Endodermal cell (in vitro differentiated cells): ENCODE results near the gene AGAP3. TPM values are rescaled to one million over a fixed set of nuclear protein-coding genes. Genes with fewer than 3 reads are reported as not detected.

Source experiments
- DNase-seq: peaks from one replicate; pipeline ENCODE4 v3.0.0-alpha.2; 2017
- H3K27ac ChIP-seq: 2 replicates; pipeline ENCODE4 v1.5.1; 2013; ENCODE audit warnings: mild to moderate bottlenecking, low read depth, low read length, moderate library complexity
- H3K27me3 ChIP-seq: 2 replicates; pipeline ENCODE4 v1.6.1; 2013; ENCODE audit warnings: mild to moderate bottlenecking, low read length, moderate library complexity; ENCODE audit not compliant: insufficient read depth, control insufficient read depth, poor library complexity, severe bottlenecking
- H3K36me3 ChIP-seq: 2 replicates; pipeline ENCODE4 v1.7.0; 2013; ENCODE audit warnings: mild to moderate bottlenecking, low read length, moderate library complexity; ENCODE audit not compliant: control insufficient read depth, insufficient read depth
- H3K4me1 ChIP-seq: one replicate; pipeline ENCODE4 v1.7.0; 2013; ENCODE audit warnings: low read length; ENCODE audit not compliant: control insufficient read depth, insufficient read depth
- H3K4me3 ChIP-seq: 2 replicates; pipeline ENCODE4 v1.5.1; 2013; ENCODE audit warnings: mild to moderate bottlenecking, low read length, moderate library complexity
- H3K9ac ChIP-seq: 2 replicates; pipeline ENCODE4 v1.6.1; 2013; ENCODE audit warnings: mild to moderate bottlenecking, low read length, moderate library complexity; ENCODE audit not compliant: poor library complexity, severe bottlenecking; ENCODE audit errors: extremely low read depth
- H3K9me3 ChIP-seq: 2 replicates; pipeline ENCODE4 v1.6.1; 2013; ENCODE audit warnings: mild to moderate bottlenecking, low read length, moderate library complexity; ENCODE audit not compliant: control insufficient read depth
- H3K27ac Mint-ChIP-seq: 2 replicates; pipeline ENCODE4 v1.8.0; 2020; ENCODE audit warnings: mixed read lengths
- H3K27me3 Mint-ChIP-seq: 2 replicates; pipeline ENCODE4 v1.8.0; 2021; ENCODE audit warnings: mild to moderate bottlenecking, mixed read lengths; ENCODE audit not compliant: insufficient read depth
- H3K36me3 Mint-ChIP-seq: 2 replicates; pipeline ENCODE4 v1.8.0; 2020; ENCODE audit warnings: low read depth, mixed read lengths
- H3K4me1 Mint-ChIP-seq: 2 replicates; pipeline ENCODE4 v1.8.0; 2020; ENCODE audit warnings: mixed read lengths
- H3K4me3 Mint-ChIP-seq: 2 replicates; pipeline ENCODE4 v1.8.0; 2020; ENCODE audit warnings: mild to moderate bottlenecking, moderate library complexity, mixed read lengths
- H3K9me3 Mint-ChIP-seq: 2 replicates; pipeline ENCODE4 v1.8.0; 2020; ENCODE audit warnings: mild to moderate bottlenecking, mixed read lengths
- WGBS, 2 experiments: methylation state at CpG; one replicate each; pipeline versions ENCODE4 v1.1.5 to v1.1.7; 2013; ENCODE audit warnings: missing lambda C conversion rate in 2 of 2, mixed read lengths in 1 of 2; ENCODE audit not compliant: insufficient coverage in 1 of 2, insufficient read length in 1 of 2; 5-methylcytosine and 5-hydroxymethylcytosine counted together
- total RNA-seq, 2 donors: library from RNA; stranded (reverse); fragmentation: NEBNext Ultra II Directional in 1 of 2; extraction: Animal tissue kit (Norgen Biotek cat#: 25700) in 1 of 2; gene quantifications; 2 replicates in 1 of 2; 3 replicates in 1 of 2; pipeline ENCODE4 v1.2.1, GENCODE V29; 2021
- TF ChIP-seq, protein P1 (sequence below): fragments of 200-600 bp; sonication (generic); conservative IDR thresholded peaks from 2 replicates; pipeline ENCODE4 v1.5.0; 2021; ENCODE audit warnings: antibody characterized with exemption, mild to moderate bottlenecking

Gene AGAP3
- total RNA-seq, 2 donors from 2014 or later: 113 to 116 TPM

DNA sequence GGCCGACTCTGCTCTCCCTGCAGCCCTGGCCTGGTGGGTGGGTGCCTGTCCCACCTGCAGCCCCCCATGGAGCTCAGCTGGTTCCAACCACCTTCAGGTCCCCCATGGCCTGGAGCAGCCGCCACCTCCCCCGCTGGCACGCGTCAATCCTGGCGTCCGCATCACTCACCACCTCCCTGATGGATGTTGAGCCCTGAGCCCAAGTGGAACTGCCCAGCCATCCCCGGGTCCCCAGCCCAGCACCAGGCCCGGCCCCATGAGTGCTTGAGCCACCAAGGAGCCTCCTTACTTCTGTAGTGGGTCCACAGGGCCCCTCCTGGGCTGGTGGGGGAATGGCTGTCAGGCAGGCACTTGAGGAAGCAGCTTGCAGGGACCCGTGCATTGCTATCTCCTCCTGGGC is 14.6 kb downstream of the AGAP3 start:
- TF ChIP-seq, protein P1, sequence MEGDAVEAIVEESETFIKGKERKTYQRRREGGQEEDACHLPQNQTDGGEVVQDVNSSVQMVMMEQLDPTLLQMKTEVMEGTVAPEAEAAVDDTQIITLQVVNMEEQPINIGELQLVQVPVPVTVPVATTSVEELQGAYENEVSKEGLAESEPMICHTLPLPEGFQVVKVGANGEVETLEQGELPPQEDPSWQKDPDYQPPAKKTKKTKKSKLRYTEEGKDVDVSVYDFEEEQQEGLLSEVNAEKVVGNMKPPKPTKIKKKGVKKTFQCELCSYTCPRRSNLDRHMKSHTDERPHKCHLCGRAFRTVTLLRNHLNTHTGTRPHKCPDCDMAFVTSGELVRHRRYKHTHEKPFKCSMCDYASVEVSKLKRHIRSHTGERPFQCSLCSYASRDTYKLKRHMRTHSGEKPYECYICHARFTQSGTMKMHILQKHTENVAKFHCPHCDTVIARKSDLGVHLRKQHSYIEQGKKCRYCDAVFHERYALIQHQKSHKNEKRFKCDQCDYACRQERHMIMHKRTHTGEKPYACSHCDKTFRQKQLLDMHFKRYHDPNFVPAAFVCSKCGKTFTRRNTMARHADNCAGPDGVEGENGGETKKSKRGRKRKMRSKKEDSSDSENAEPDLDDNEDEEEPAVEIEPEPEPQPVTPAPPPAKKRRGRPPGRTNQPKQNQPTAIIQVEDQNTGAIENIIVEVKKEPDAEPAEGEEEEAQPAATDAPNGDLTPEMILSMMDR: no peak
- H3K4me3 Mint-ChIP-seq: no peak overlapping the region

DNA sequence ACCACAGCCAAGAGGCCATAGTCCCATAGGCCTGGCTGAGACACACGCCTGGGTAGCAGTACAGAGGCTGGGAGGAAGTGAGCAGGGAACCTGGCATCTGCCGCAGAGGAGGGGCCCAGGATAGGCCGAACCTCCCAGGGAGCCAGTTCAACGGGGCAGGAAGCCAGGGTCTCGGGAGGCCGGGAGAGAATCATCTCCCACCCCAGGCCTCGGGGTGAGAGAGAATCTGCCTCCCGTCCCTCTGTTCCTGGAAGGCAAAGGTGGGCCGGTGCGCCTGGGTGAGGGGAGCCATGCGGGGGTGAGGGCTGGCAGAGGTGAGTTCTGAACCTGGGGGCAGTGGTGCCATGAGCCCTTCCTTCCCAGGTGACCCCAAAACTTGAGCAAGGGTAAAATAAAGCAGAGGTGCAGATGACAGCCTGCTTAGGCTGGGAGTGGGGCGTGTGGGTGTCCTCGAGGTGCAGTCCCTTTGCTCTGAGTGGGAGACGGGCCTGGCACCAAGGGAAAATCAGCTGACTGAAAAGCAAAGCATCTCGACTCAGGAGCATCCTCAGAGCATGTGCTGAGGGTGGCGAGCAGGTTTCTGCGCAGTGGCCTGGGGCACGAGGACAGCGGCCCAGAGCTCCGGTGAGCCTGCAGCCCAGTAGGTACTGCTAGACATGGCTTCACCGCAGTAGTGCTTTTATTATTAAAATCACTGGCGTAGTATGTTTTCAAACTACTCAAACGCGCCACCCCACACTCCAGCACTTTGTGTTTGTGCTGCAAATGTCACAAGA is 15.5 kb downstream of the AGAP3 start:
- Histone ChIP-seq H3K9me3 (no peaks in the 10 kb centered on the region), H3K27me3 (no peaks in the 10 kb centered on the region), H3K4me1 (no peaks in the 10 kb centered on the region), H3K9ac (no peak overlapping the region), H3K27ac (no peak overlapping the region), H3K36me3 (peaks cover 32% of the 10 kb centered on the region), H3K4me3 (no peak overlapping the region)
- DNase-seq: no peak
- Mint-ChIP-seq H3K9me3 (no peaks in the 10 kb centered on the region), H3K27me3 (no peaks in the 10 kb centered on the region), H3K27ac (no peak overlapping the region), H3K4me1 (peaks cover 12% of the 10 kb centered on the region), H3K4me3 (no peak overlapping the region), H3K36me3 (peaks cover 12% of the 10 kb centered on the region)
- TF ChIP-seq, protein P1: no peak
- WGBS, 2 experiments: 85 to 94% methylated on average over 18 to 24 of the region's 24 CpGs

More for the DNA sequence above, 14.6 kb downstream of the AGAP3 start:
- peaks cover 14% of the 10 kb centered on the region for H3K36me3 Mint-ChIP-seq
- no peak overlapping the region for H3K27ac ChIP-seq
- DNase-seq: no peak
- H3K27me3 Mint-ChIP-seq: no peaks in the 10 kb centered on the region
- 93 to 100% methylated on average over 2 to 10 of the region's 10 CpGs for WGBS, 2 experiments
- H3K4me1 ChIP-seq: no peaks in the 10 kb centered on the region
- H3K9ac ChIP-seq: no peak overlapping the region
- H3K4me3 ChIP-seq: no peak overlapping the region
- no peaks in the 10 kb centered on the region for H3K27me3 ChIP-seq
- H3K36me3 ChIP-seq: peaks cover 32% of the 10 kb centered on the region
- peaks cover 12% of the 10 kb centered on the region for H3K4me1 Mint-ChIP-seq
- H3K27ac Mint-ChIP-seq: no peak overlapping the region
- no peaks in the 10 kb centered on the region for H3K9me3 Mint-ChIP-seq
- no peaks in the 10 kb centered on the region for H3K9me3 ChIP-seq

DNA sequence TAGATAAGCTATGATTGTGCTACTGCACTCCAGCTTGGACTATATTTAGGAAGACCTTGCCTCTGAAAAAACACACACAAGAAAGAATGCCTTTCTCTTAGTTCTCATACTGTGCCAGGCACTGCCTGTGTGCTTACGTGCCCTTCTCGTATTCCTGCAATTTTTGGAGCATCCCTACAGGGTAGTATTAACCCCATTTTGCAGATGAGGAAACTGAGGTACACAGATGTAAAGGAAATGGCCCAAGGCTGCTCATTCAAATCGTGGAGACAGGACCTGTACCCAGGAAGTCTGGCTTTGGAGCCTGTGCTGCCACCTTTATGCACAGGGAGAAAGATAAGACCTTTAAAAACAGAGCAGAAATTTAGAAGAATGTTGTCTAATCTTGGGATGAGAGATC is 16.7 kb downstream of the AGAP3 start:
- no peak overlapping the region for H3K27ac Mint-ChIP-seq
- H3K27me3 Mint-ChIP-seq: no peaks in the 10 kb centered on the region
- Histone ChIP-seq H3K4me1 (no peaks in the 10 kb centered on the region), H3K27me3 (no peaks in the 10 kb centered on the region), H3K27ac (no peak overlapping the region), H3K4me3 (no peak overlapping the region), H3K9ac (no peak overlapping the region), H3K36me3 (peaks cover 32% of the 10 kb centered on the region), H3K9me3 (no peaks in the 10 kb centered on the region)
- no peak overlapping the region for H3K4me3 Mint-ChIP-seq
- TF ChIP-seq, protein P1: no peak
- H3K9me3 Mint-ChIP-seq: no peaks in the 10 kb centered on the region
- no peak for DNase-seq
- 89 to 95% methylated on average over 3 of the region's 3 CpGs for WGBS, 2 experiments
- H3K4me1 Mint-ChIP-seq: peaks cover 12% of the 10 kb centered on the region
- H3K36me3 Mint-ChIP-seq: peaks cover 6% of the 10 kb centered on the region
